IPS-20b (cell line): ENCODE measurements around the gene ATP6V0A4.
"Not testable (repeated sequence)": the region's sequence is repeated elsewhere in the genome, so short reads cannot be mapped to it uniquely, and the experiment has no call there.

Source experiments
- H3K27ac ChIP-seq: one replicate; pipeline ENCODE4 v1.5.1; 2013; ENCODE audit warnings: low read length
- H3K27me3 ChIP-seq: 2 replicates; pipeline ENCODE4 v1.6.1; 2013; ENCODE audit warnings: mild to moderate bottlenecking, low read length, inconsistent platforms; ENCODE audit not compliant: insufficient read depth
- H3K36me3 ChIP-seq: 2 replicates; pipeline ENCODE4 v1.6.1; 2013; ENCODE audit warnings: low read depth, mild to moderate bottlenecking, inconsistent platforms, low read length, moderate library complexity; ENCODE audit not compliant: insufficient read depth
- H3K4me1 ChIP-seq: 2 replicates; pipeline ENCODE4 v1.6.1; 2013; ENCODE audit warnings: mild to moderate bottlenecking, control low read depth, inconsistent platforms, low read length, moderate library complexity; ENCODE audit not compliant: insufficient read depth
- H3K4me3 ChIP-seq: 2 replicates; pipeline ENCODE4 v1.5.1; 2013; ENCODE audit warnings: mild to moderate bottlenecking, low read length, inconsistent platforms
- H3K9ac ChIP-seq: 2 replicates; pipeline ENCODE4 v1.6.1; 2013; ENCODE audit warnings: low read depth, mild to moderate bottlenecking, inconsistent platforms, low read length, moderate library complexity
- H3K9me3 ChIP-seq: 2 replicates; pipeline ENCODE4 v1.6.1; 2013; ENCODE audit warnings: mild to moderate bottlenecking, low read depth, low read length, inconsistent platforms; ENCODE audit not compliant: insufficient read depth

The ATP6V0A4 gene

GRCh38 chr7:138748666-138749065, 49.3 kb downstream of the ATP6V0A4 start:
- Histone ChIP-seq H3K9ac (no peak overlapping the region), H3K27me3 (no peaks in the 10 kb centered on the region), H3K36me3 (no peaks in the 10 kb centered on the region), H3K4me3 (no peak overlapping the region), H3K9me3 (no peaks in the 10 kb centered on the region), H3K4me1 (no peaks in the 10 kb centered on the region; the same call in 1 of the 2 replicates), H3K27ac (no peak overlapping the region)

- Histone ChIP-seq H3K27me3 (no peaks in the 10 kb centered on the region), H3K36me3 (no peaks in the 10 kb centered on the region), H3K9ac (no peak overlapping the region), H3K9me3 (no peaks in the 10 kb centered on the region), H3K4me1 (no peaks in the 10 kb centered on the region), H3K27ac (no peak overlapping the region), H3K4me3 (no peak overlapping the region)
Observed at GRCh38 chr7:138746073-138746472, 51.9 kb downstream of the ATP6V0A4 start.

- Histone ChIP-seq H3K9me3 (no peaks in the 10 kb centered on the region), H3K4me3 (no peak overlapping the region), H3K27ac (no peak overlapping the region)
Observed at GRCh38 chr7:138745189-138745588, 52.8 kb downstream of the ATP6V0A4 start.

GRCh38 chr7:138741453-138741735, 56.6 kb downstream of the ATP6V0A4 start:
- Histone ChIP-seq H3K4me3 (no peak overlapping the region), H3K27me3 (no peaks in the 10 kb centered on the region), H3K9ac (no peak overlapping the region), H3K36me3 (no peaks in the 10 kb centered on the region), H3K27ac (no peak overlapping the region), H3K9me3 (peaks cover 8% of the 10 kb centered on the region; the same call in 1 of the 2 replicates), H3K4me1 (peaks cover 5% of the 10 kb centered on the region; the same call in 1 of the 2 replicates)

More at GRCh38 chr7:138745189-138745588, 52.8 kb downstream of the ATP6V0A4 start:
- Histone ChIP-seq H3K36me3 (no peaks in the 10 kb centered on the region), H3K9ac (no peak overlapping the region), H3K27me3 (no peaks in the 10 kb centered on the region), H3K4me1 (no peaks in the 10 kb centered on the region)

- Histone ChIP-seq H3K4me1 (peaks cover 5% of the 10 kb centered on the region; the same call in 1 of the 2 replicates), H3K4me3 (no peak overlapping the region), H3K27me3 (no peaks in the 10 kb centered on the region), H3K9ac (no peak overlapping the region), H3K27ac (no peak overlapping the region), H3K36me3 (no peaks in the 10 kb centered on the region), H3K9me3 (peaks cover 8% of the 10 kb centered on the region; the same call in 1 of the 2 replicates)
Observed at GRCh38 chr7:138739859-138740258, 58.1 kb downstream of the ATP6V0A4 start.

GRCh38 chr7:138738551-138739335, 59.3 kb downstream of the ATP6V0A4 start:
- no peak overlapping the region for H3K9ac ChIP-seq
- peaks cover 8% of the 10 kb centered on the region; the same call in 1 of the 2 replicates for H3K9me3 ChIP-seq
- H3K27me3 ChIP-seq: no peaks in the 10 kb centered on the region
- H3K4me1 ChIP-seq: peaks cover 5% of the 10 kb centered on the region; the same call in 1 of the 2 replicates
- no peak overlapping the region for H3K4me3 ChIP-seq
- H3K36me3 ChIP-seq: no peaks in the 10 kb centered on the region
- no peak overlapping the region for H3K27ac ChIP-seq

- Histone ChIP-seq H3K36me3 (no peaks in the 10 kb centered on the region), H3K9me3 (peaks cover 8% of the 10 kb centered on the region; the same call in 1 of the 2 replicates), H3K9ac (no peak overlapping the region), H3K27me3 (no peaks in the 10 kb centered on the region), H3K4me3 (no peak overlapping the region), H3K4me1 (peaks cover 5% of the 10 kb centered on the region; the same call in 1 of the 2 replicates), H3K27ac (no peak overlapping the region)
Observed at GRCh38 chr7:138738114-138738513, 59.9 kb downstream of the ATP6V0A4 start.

- peaks cover 5% of the 10 kb centered on the region; the same call in 1 of the 2 replicates for H3K4me1 ChIP-seq
- H3K36me3 ChIP-seq: no peaks in the 10 kb centered on the region
- no peak overlapping the region for H3K4me3 ChIP-seq
- H3K9ac ChIP-seq: no peak overlapping the region
- H3K27ac ChIP-seq: no peak overlapping the region
- H3K9me3 ChIP-seq: peaks cover 8% of the 10 kb centered on the region; the same call in 1 of the 2 replicates
- H3K27me3 ChIP-seq: no peaks in the 10 kb centered on the region
Observed at GRCh38 chr7:138735399-138735798, 62.6 kb downstream of the ATP6V0A4 start.

- not testable (repeated sequence) for H3K27me3 ChIP-seq, H3K4me3 ChIP-seq, H3K9ac ChIP-seq, H3K36me3 ChIP-seq, H3K27ac ChIP-seq, H3K9me3 ChIP-seq, H3K4me1 ChIP-seq
Observed at GRCh38 chr7:138731733-138732132, 66.3 kb downstream of the ATP6V0A4 start.

- Histone ChIP-seq H3K36me3 (no peaks in the 10 kb centered on the region), H3K4me1 (no peaks in the 10 kb centered on the region; the same call in 1 of the 2 replicates), H3K27me3 (no peaks in the 10 kb centered on the region), H3K4me3 (no peak overlapping the region), H3K27ac (no peak overlapping the region), H3K9ac (no peak overlapping the region), H3K9me3 (no peaks in the 10 kb centered on the region; the same call in 1 of the 2 replicates)
Observed at GRCh38 chr7:138729444-138729843, 68.6 kb downstream of the ATP6V0A4 start.

- Histone ChIP-seq H3K36me3 (no peaks in the 10 kb centered on the region), H3K27ac (no peak overlapping the region), H3K27me3 (no peaks in the 10 kb centered on the region), H3K9me3 (no peaks in the 10 kb centered on the region; the same call in 1 of the 2 replicates), H3K9ac (no peak overlapping the region), H3K4me3 (no peak overlapping the region), H3K4me1 (no peaks in the 10 kb centered on the region; the same call in 1 of the 2 replicates)
Observed at GRCh38 chr7:138727336-138728099, 70.5 kb downstream of the ATP6V0A4 start.
